DMS53 (cell line): ENCODE measurements around the gene C10orf95.

Experiments
- DNase-seq: peaks from one replicate; lab custom pipeline; 2025; lab: John Stamatoyannopoulos, UW

The C10orf95 gene

GRCh38 chr10:102434394-102435132 lies 16.8 kb downstream of the C10orf95 start:
- DNase-seq = no peak

- no peak for DNase-seq
Measured at GRCh38 chr10:102433619-102434046, 17.7 kb downstream of the C10orf95 start.

- DNase-seq = peak; percentile 99
Measured at GRCh38 chr10:102432162-102432950, 19.0 kb downstream of the C10orf95 start, which contains the start of gene CUEDC2. Gene CUEDC2 (minus strand): TSS chr10:102432574. CDS start chr10:102425188, 7,386 bp downstream.

- DNase-seq = peak; percentile 52
Measured at GRCh38 chr10:102431452-102432124, 19.8 kb downstream of the C10orf95 start.

- DNase-seq = no peak
Measured at GRCh38 chr10:102429468-102429867, 21.9 kb downstream of the C10orf95 start.

- no peak for DNase-seq
Measured at GRCh38 chr10:102426803-102427287, 24.5 kb downstream of the C10orf95 start.

GRCh38 chr10:102425444-102425843 lies 25.9 kb downstream of the C10orf95 start:
- no peak for DNase-seq

GRCh38 chr10:102424916-102425315 lies 26.4 kb downstream of the C10orf95 start:
- DNase-seq = no peak

GRCh38 chr10:102424145-102424544 lies 27.2 kb downstream of the C10orf95 start:
- DNase-seq = no peak

GRCh38 chr10:102423372-102423968 lies 27.9 kb downstream of the C10orf95 start:
- DNase-seq = no peak

GRCh38 chr10:102422545-102423129 lies 28.7 kb downstream of the C10orf95 start:
- DNase-seq = peak; percentile 95

GRCh38 chr10:102421757-102422512 lies 29.4 kb downstream of the C10orf95 start:
- peak; percentile 81 for DNase-seq

- DNase-seq = no peak
Measured at GRCh38 chr10:102421507-102421756, 29.9 kb downstream of the C10orf95 start.

- peak; percentile 98 for DNase-seq
Measured at GRCh38 chr10:102420714-102421506, 30.4 kb downstream of the C10orf95 start, which contains the start of gene FBXL15. Gene FBXL15 (plus strand): TSS chr10:102420836. CDS start chr10:102421130, 294 bp downstream.

- DNase-seq = no peak
Measured at GRCh38 chr10:102420181-102420713, 31.1 kb downstream of the C10orf95 start.

- peak; percentile 93 for DNase-seq
Measured at GRCh38 chr10:102419269-102420180, 31.8 kb downstream of the C10orf95 start.

- peak; percentile 93 for DNase-seq
Measured at GRCh38 chr10:102418622-102419268, 32.6 kb downstream of the C10orf95 start, which contains the start of gene PSD. Gene PSD (minus strand): TSS chr10:102418785. CDS start chr10:102417038, 1,747 bp downstream.

- no peak for DNase-seq
Measured at GRCh38 chr10:102416695-102417094, 34.6 kb downstream of the C10orf95 start.
